HepG2 (cell line): ENCODE measurements around the gene ZNF155. TPM values are rescaled to one million over a fixed set of nuclear protein-coding genes. Genes with fewer than 3 reads are reported as not detected.
A peak's percentile ranks its signal among the peaks of the same experiment; 100 is the strongest.

Experiments used
- ARNT ChIP-seq: fragments of 450-650 bp; IDR thresholded peaks from 2 replicates; pipeline ENCODE4 v1.6.1; 2017
- CCDC6 ChIP-seq: sonication (generic); formaldehyde crosslinking; IDR thresholded peaks from 2 replicates; pipeline ENCODE4 v1.8.1; 2022; ENCODE audit warnings: mild to moderate bottlenecking, missing genetic modification reagents, moderate library complexity
- CREB1 ChIP-seq, 2 experiments: fragments of 450-650 bp in 1 of 2; IDR thresholded peaks; 2 replicates each; pipeline ENCODE4 v1.6.1; 2016 to 2017; ENCODE audit warnings: control low read depth in 1 of 2, mild to moderate bottlenecking in 1 of 2, missing compliant biosample characterization in 1 of 2, missing genetic modification characterization in 1 of 2
- CREM ChIP-seq, 2 experiments: sonication (generic) in 1 of 2; formaldehyde crosslinking in 1 of 2; IDR thresholded peaks; 2 replicates each; pipeline versions ENCODE4 v1.4.0 to v1.6.1; 2016 to 2020; ENCODE audit warnings: antibody characterized with exemption in 1 of 2, mild to moderate bottlenecking in 1 of 2, missing genetic modification reagents in 1 of 2
- GATAD1 ChIP-seq: IDR thresholded peaks from 2 replicates; pipeline ENCODE4 v1.6.1; 2016; ENCODE audit warnings: missing genetic modification reagents, missing compliant biosample characterization
- HNRNPLL ChIP-seq: fragments of 200-400 bp; formaldehyde crosslinking; IDR thresholded peaks from 2 replicates; pipeline ENCODE4 v1.6.1; 2017; ENCODE audit warnings: mild to moderate bottlenecking, low read depth, low read length; ENCODE audit not compliant: poor library complexity, severe bottlenecking
- MXD4 ChIP-seq: IDR thresholded peaks from 2 replicates; pipeline ENCODE4 v1.6.1; 2016; ENCODE audit warnings: mild to moderate bottlenecking, missing biosample characterization, missing genetic modification reagents
- NFKBIZ ChIP-seq: IDR thresholded peaks from 2 replicates; pipeline ENCODE4 v1.6.1; 2018; ENCODE audit warnings: missing genetic modification reagents, missing compliant biosample characterization
- SAP130 ChIP-seq: IDR thresholded peaks from 2 replicates; pipeline ENCODE4 v1.6.1; 2016; ENCODE audit warnings: low read depth
- ZNF101 ChIP-seq: sonication (generic); formaldehyde crosslinking; IDR thresholded peaks from 2 replicates; pipeline ENCODE4 v1.4.0; 2020; ENCODE audit warnings: mild to moderate bottlenecking, low read depth, missing genetic modification reagents, borderline replicate concordance
- ZNF331 ChIP-seq: sonication (generic); formaldehyde crosslinking; IDR thresholded peaks from 2 replicates; pipeline ENCODE4 v1.4.0; 2020; ENCODE audit warnings: missing genetic modification reagents
- ZNF362 ChIP-seq: sonication (generic); formaldehyde crosslinking; IDR thresholded peaks from 2 replicates; pipeline ENCODE4 v1.4.0; 2020; ENCODE audit warnings: missing genetic modification reagents, mild to moderate bottlenecking, borderline replicate concordance
- ZNF678 ChIP-seq: sonication (generic); formaldehyde crosslinking; IDR thresholded peaks from 2 replicates; pipeline ENCODE4 v1.4.0; 2020; ENCODE audit warnings: mild to moderate bottlenecking, missing genetic modification reagents
- ZNF766 ChIP-seq: sonication (generic); formaldehyde crosslinking; IDR thresholded peaks from 2 replicates; pipeline ENCODE4 v1.5.0; 2020; ENCODE audit warnings: missing genetic modification reagents, borderline replicate concordance
- polyA plus RNA-seq, 8 experiments: library from polyadenylated mRNA; depleted of rRNA in 3 of 8; stranded (reverse) in 7 of 8; unstranded in 1 of 8; fragments of >200 nt; fragmentation: Illumina TruSeq in 4 of 8; extraction: Trizol in 4 of 8; gene quantifications; 2 replicates each; pipeline versions ENCODE4 v1.2.1 to v1.2.3, GENCODE V29; 2011 to 2016; ENCODE audit warnings: low read depth in 4 of 8, missing spikeins in 1 of 8, mixed read lengths in 1 of 8; ENCODE audit not compliant: insufficient read depth in 1 of 8
- total RNA-seq, 5 experiments: library from RNA; depleted of rRNA; stranded (reverse); fragments of >200 nt; fragmentation: Illumina TruSeq; extraction: Trizol; gene quantifications; 2 replicates each; pipeline ENCODE4 v1.2.3, GENCODE V29; 2016; ENCODE audit warnings: low read depth in 1 of 5
- TF ChIP-seq, protein P1 (sequence below): sonication (generic); formaldehyde crosslinking; conservative IDR thresholded peaks from 2 replicates; pipeline ENCODE4 v1.4.0; 2020; ENCODE audit warnings: mild to moderate bottlenecking, missing genetic modification reagents, moderate library complexity
- TF ChIP-seq, protein P2 (sequence below), 2 experiments: sonication (generic) in 1 of 2; formaldehyde crosslinking in 1 of 2; IDR thresholded peaks; 2 replicates each; pipeline versions ENCODE4 v1.5.1 to v1.6.1; 2011 to 2020; ENCODE audit warnings: borderline replicate concordance in 1 of 2, low read depth in 1 of 2, low read length in 1 of 2, mild to moderate bottlenecking in 1 of 2, missing genetic modification reagents in 1 of 2, moderate library complexity in 1 of 2
- TF ChIP-seq, protein P3 (sequence below): sonication (generic); formaldehyde crosslinking; IDR thresholded peaks from 2 replicates; pipeline ENCODE4 v1.8.1; 2022; ENCODE audit warnings: low read depth, mild to moderate bottlenecking, missing genetic modification reagents

Gene ZNF155
- total and polyA plus RNA-seq, 2 of the 13 experiments (the other 11 are each of a cell fraction or from before 2014, with no cell fraction given): 2.5 to 3.6 TPM

DNA sequence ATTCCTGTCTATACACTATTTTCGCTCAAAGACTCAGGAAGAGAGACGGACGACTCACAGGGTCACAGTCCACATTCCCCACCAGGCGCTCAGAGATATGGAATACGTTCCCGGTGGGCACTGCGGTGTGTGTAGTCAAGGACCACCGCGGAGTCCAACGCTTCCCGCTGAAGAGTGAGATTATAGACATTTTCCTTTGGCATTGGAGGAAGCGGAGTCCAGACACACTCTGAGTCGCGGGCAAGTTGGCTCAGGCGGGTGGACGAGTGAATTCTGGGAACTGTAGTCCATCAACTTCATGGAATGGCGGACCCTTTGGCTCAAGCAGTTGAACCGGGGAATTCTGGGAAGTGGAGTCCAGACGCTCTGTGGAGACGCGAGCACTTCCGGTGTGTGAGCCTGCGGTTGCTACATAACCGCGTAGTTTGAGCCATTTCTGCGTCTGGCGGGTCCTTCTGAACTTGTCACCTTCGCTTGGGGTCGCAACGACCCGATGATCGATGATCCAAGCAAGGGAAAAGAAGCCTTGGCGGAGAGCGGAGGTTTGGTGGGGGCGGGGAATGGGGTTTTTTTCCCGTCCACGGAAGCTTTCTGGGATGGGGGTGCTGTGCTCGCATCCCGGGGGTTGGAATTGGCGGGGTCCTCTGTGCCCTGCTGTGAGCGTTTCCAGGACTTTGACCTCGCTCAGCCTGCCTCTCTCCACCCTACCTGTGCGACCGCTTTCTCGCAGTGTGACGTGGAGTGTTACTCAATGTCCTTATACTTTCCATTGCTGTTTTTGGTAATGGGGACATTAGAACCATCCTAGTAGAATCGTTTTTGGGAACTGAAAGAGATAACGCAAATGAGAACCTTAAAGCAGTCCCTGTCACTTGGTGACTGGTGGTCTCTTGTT is 18.8 kb downstream of the ZNF155 start, which contains the start of gene ZNF230 (continued):
- TF ChIP-seq, protein P1, sequence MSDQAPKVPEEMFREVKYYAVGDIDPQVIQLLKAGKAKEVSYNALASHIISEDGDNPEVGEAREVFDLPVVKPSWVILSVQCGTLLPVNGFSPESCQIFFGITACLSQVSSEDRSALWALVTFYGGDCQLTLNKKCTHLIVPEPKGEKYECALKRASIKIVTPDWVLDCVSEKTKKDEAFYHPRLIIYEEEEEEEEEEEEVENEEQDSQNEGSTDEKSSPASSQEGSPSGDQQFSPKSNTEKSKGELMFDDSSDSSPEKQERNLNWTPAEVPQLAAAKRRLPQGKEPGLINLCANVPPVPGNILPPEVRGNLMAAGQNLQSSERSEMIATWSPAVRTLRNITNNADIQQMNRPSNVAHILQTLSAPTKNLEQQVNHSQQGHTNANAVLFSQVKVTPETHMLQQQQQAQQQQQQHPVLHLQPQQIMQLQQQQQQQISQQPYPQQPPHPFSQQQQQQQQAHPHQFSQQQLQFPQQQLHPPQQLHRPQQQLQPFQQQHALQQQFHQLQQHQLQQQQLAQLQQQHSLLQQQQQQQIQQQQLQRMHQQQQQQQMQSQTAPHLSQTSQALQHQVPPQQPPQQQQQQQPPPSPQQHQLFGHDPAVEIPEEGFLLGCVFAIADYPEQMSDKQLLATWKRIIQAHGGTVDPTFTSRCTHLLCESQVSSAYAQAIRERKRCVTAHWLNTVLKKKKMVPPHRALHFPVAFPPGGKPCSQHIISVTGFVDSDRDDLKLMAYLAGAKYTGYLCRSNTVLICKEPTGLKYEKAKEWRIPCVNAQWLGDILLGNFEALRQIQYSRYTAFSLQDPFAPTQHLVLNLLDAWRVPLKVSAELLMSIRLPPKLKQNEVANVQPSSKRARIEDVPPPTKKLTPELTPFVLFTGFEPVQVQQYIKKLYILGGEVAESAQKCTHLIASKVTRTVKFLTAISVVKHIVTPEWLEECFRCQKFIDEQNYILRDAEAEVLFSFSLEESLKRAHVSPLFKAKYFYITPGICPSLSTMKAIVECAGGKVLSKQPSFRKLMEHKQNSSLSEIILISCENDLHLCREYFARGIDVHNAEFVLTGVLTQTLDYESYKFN (CRISPR knock-in tag): 0 out of 2 replicates have a peak, but pooled peaks have one; percentile 23
- TF ChIP-seq CREM (IDR thresholded peaks at IDR 0.05): peak; percentile 99
- no peak for TF ChIP-seq CREM (CRISPR knock-in tag; IDR thresholded peaks at IDR 0.05)
- TF ChIP-seq ZNF331 (CRISPR knock-in tag): peak; percentile 49; the same call in 1 of the 2 replicates
- peak; percentile 56; the same call in 1 of the 2 replicates for TF ChIP-seq CREB1 (IDR thresholded peaks at IDR 0.05)
- peak; percentile 87 for TF ChIP-seq CREB1 (CRISPR knock-in tag; IDR thresholded peaks at IDR 0.05)
- no peak for TF ChIP-seq NFKBIZ (CRISPR knock-in tag)
- 0 out of 2 replicates have a peak, but pooled peaks have one; percentile 61 for TF ChIP-seq ZNF101 (CRISPR knock-in tag)
- peak; percentile 66 for TF ChIP-seq HNRNPLL
- 0 out of 2 replicates have a peak, but pooled peaks have one; percentile 56 for TF ChIP-seq ZNF678 (CRISPR knock-in tag)
- TF ChIP-seq GATAD1 (CRISPR knock-in tag): peak; percentile 85
- peak; percentile 54; the same call in 1 of the 2 replicates for TF ChIP-seq ZNF362 (CRISPR knock-in tag)
- TF ChIP-seq, protein P2, sequence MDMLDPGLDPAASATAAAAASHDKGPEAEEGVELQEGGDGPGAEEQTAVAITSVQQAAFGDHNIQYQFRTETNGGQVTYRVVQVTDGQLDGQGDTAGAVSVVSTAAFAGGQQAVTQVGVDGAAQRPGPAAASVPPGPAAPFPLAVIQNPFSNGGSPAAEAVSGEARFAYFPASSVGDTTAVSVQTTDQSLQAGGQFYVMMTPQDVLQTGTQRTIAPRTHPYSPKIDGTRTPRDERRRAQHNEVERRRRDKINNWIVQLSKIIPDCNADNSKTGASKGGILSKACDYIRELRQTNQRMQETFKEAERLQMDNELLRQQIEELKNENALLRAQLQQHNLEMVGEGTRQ (IDR thresholded peaks at IDR 0.05; ENCODE audit: low read depth, low read length): no peak
- TF ChIP-seq, protein P2 (CRISPR knock-in tag; IDR thresholded peaks at IDR 0.05; ENCODE audit: borderline replicate concordance): no peak
- TF ChIP-seq ZNF766 (CRISPR knock-in tag): no peak
- no peak for TF ChIP-seq ARNT
- peak; percentile 87; the same call in 1 of the 2 replicates for TF ChIP-seq CCDC6
- TF ChIP-seq, protein P3, sequence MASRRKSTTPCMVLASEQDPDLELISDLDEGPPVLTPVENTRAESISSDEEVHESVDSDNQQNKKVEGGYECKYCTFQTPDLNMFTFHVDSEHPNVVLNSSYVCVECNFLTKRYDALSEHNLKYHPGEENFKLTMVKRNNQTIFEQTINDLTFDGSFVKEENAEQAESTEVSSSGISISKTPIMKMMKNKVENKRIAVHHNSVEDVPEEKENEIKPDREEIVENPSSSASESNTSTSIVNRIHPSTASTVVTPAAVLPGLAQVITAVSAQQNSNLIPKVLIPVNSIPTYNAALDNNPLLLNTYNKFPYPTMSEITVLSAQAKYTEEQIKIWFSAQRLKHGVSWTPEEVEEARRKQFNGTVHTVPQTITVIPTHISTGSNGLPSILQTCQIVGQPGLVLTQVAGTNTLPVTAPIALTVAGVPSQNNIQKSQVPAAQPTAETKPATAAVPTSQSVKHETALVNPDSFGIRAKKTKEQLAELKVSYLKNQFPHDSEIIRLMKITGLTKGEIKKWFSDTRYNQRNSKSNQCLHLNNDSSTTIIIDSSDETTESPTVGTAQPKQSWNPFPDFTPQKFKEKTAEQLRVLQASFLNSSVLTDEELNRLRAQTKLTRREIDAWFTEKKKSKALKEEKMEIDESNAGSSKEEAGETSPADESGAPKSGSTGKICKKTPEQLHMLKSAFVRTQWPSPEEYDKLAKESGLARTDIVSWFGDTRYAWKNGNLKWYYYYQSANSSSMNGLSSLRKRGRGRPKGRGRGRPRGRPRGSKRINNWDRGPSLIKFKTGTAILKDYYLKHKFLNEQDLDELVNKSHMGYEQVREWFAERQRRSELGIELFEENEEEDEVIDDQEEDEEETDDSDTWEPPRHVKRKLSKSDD: peak; percentile 62
- no peak for TF ChIP-seq MXD4 (CRISPR knock-in tag)
- peak; percentile 96 for TF ChIP-seq SAP130 (CRISPR knock-in tag)
